A549 treated with Mapracorat at 1 μM for 4 hours (cell line): Measurements from ENCODE around the gene HES6. TPM values are rescaled to one million over a fixed set of nuclear protein-coding genes. Genes with fewer than 3 reads are reported as not detected.

Experiments
- total RNA-seq: library from RNA; stranded (reverse); fragments of 200-300 nt; extraction: Qiagen RNA extraction; gene quantifications from 5 replicates; pipeline ENCODE4 v1.2.3, GENCODE V29; 2022

The HES6 gene
- total RNA-seq = 8.3 to 17.3 TPM (median 14.7 TPM) in 5 replicates

GRCh38 chr2:238239863-238240756 lies at the start of gene HES6:
HES6 (minus strand) TSS chr2:238240038; CDS start chr2:238239905, 133 bp downstream.

GRCh38 chr2:238287737-238288649 lies 48.2 kb upstream of the HES6 start, which contains the start of gene PER2:
PER2 (minus strand) TSS chr2:238288610; CDS start chr2:238277936, 10,674 bp downstream.

GRCh38 chr2:238203094-238203972 lies 36.5 kb downstream of the HES6 start, which contains the start of gene ILKAP:
ILKAP (minus strand) TSS chr2:238203695; CDS start chr2:238203553, 142 bp downstream.

Other genes starting within 250 kb of the HES6 start
- 14.9 to 21.6 TPM (median 18.9 TPM) in 5 replicates for gene SCLY, start 179.0 kb downstream of the HES6 start, total RNA-seq
- 0.05 to 0.23 TPM (median 0.14 TPM) in 5 replicates for gene ESPNL, start 139.7 kb downstream of the HES6 start, total RNA-seq
- 0.18 to 0.26 TPM (median 0.24 TPM) in 5 replicates for gene KLHL30, start 101.4 kb downstream of the HES6 start, total RNA-seq
- 6.6 to 9.1 TPM (median 8.3 TPM) in 5 replicates for gene ERFE, start 81.1 kb downstream of the HES6 start, total RNA-seq
- gene ILKAP, start 36.3 kb downstream of the HES6 start, total RNA-seq = 36.1 to 43.6 TPM (median 39.9 TPM) in 5 replicates
- gene PER2, start 48.6 kb upstream of the HES6 start, total RNA-seq = 5.5 to 7.3 TPM (median 6.8 TPM) in 5 replicates
- 10.3 to 13.7 TPM (median 12.9 TPM) in 5 replicates for gene TRAF3IP1, start 80.5 kb upstream of the HES6 start, total RNA-seq
- 35.9 to 60.3 TPM (median 53.9 TPM) in 5 replicates for gene ASB1, start 186.9 kb upstream of the HES6 start, total RNA-seq